Measurements from ENCODE around the gene TPK1.

GRCh38 chr7:144830024-144830785, 5.6 kb downstream of the TPK1 start:
- TF ChIP-seq POLR2A (IDR thresholded peaks at IDR 0.05), result no peak
- no peak for TF ChIP-seq CTCF (IDR thresholded peaks at IDR 0.05)
